GM23338 (cell line): ENCODE measurements around the gene ENOX2. TPM values are rescaled to one million over a fixed set of nuclear protein-coding genes. Genes with fewer than 3 reads are reported as not detected.

Experiments
- ATAC-seq: fragments of 200-7000 bp; cut with Tn5 transposase; 3 replicates; pipeline ENCODE4 v1.9.1; 2020
- DNase-seq: peaks from one replicate; pipeline ENCODE4 v3.0.0-alpha.2; 2015; ENCODE audit warnings: low spot score
- H2AFZ ChIP-seq: fragments of 200-600 bp; sonication (generic); 2 replicates; pipeline ENCODE4 v1.8.0; 2016; ENCODE audit warnings: antibody characterized with exemption, mild to moderate bottlenecking, moderate library complexity
- H3F3A ChIP-seq: fragments of 200-600 bp; sonication (generic); replicated peaks from 2 replicates; pipeline ENCODE4 v1.8.0; 2017; ENCODE audit warnings: antibody characterized with exemption, mixed run types, low read depth
- H3K27ac ChIP-seq: fragments of 200-600 bp; sonication (generic); 2 replicates; pipeline ENCODE4 v1.6.1; 2016; ENCODE audit warnings: low read depth
- H3K27me3 ChIP-seq: fragments of 200-600 bp; sonication (generic); 2 replicates; pipeline ENCODE4 v1.8.0; 2016; ENCODE audit warnings: mild to moderate bottlenecking, mixed run types, moderate library complexity; ENCODE audit not compliant: insufficient read depth
- H3K36me3 ChIP-seq: fragments of 200-600 bp; sonication (generic); 2 replicates; pipeline ENCODE4 v1.8.0; 2016; ENCODE audit warnings: mild to moderate bottlenecking; ENCODE audit not compliant: insufficient read depth
- H3K4me1 ChIP-seq: fragments of 200-600 bp; sonication (generic); 2 replicates; pipeline ENCODE4 v1.8.0; 2016; ENCODE audit warnings: mild to moderate bottlenecking, moderate library complexity; ENCODE audit not compliant: insufficient read depth
- H3K4me2 ChIP-seq: fragments of 200-600 bp; sonication (generic); 2 replicates; pipeline ENCODE4 v1.7.1; 2017; ENCODE audit warnings: mixed run types
- H3K4me3 ChIP-seq: fragments of 200-600 bp; sonication (generic); 2 replicates; pipeline ENCODE4 v1.6.1; 2016; ENCODE audit warnings: mixed run types
- H3K79me2 ChIP-seq: fragments of 200-600 bp; sonication (generic); replicated peaks from 2 replicates; pipeline ENCODE4 v1.8.0; 2017; ENCODE audit warnings: mild to moderate bottlenecking; ENCODE audit not compliant: insufficient read depth
- H3K9me2 ChIP-seq: fragments of 200-600 bp; sonication (generic); 2 replicates; pipeline ENCODE4 v1.8.0; 2017; ENCODE audit not compliant: insufficient read depth
- H4K20me1 ChIP-seq: fragments of 200-600 bp; sonication (generic); replicated peaks from 2 replicates; pipeline ENCODE4 v1.8.0; 2017; ENCODE audit warnings: mild to moderate bottlenecking; ENCODE audit not compliant: insufficient read depth
- H3K27ac Mint-ChIP-seq: 2 replicates; pipeline ENCODE4 v1.8.0; 2020; ENCODE audit warnings: inconsistent platforms, mild to moderate bottlenecking, moderate library complexity, mixed read lengths
- H3K27me3 Mint-ChIP-seq: 3 replicates; pipeline ENCODE4 v1.8.0; 2022; ENCODE audit warnings: low read depth, mild to moderate bottlenecking, moderate library complexity, mixed read lengths, inconsistent platforms; ENCODE audit not compliant: insufficient read depth, poor library complexity
- H3K36me3 Mint-ChIP-seq: 3 replicates; pipeline ENCODE4 v1.8.0; 2021; ENCODE audit warnings: low read depth, mild to moderate bottlenecking, inconsistent platforms, moderate library complexity, mixed read lengths
- H3K4me1 Mint-ChIP-seq: 3 replicates; pipeline ENCODE4 v1.8.0; 2020; ENCODE audit warnings: mild to moderate bottlenecking, inconsistent platforms, mixed read lengths
- H3K4me3 Mint-ChIP-seq: 3 replicates; pipeline ENCODE4 v1.8.0; 2021; ENCODE audit warnings: moderate library complexity, mild to moderate bottlenecking, inconsistent platforms, mixed read lengths
- H3K9me3 Mint-ChIP-seq: 3 replicates; pipeline ENCODE4 v1.8.0; 2020; ENCODE audit warnings: moderate library complexity, mild to moderate bottlenecking, inconsistent platforms, mixed read lengths
- CREB1 ChIP-seq: fragments of 250-450 bp; sonication (Bioruptor Pico); IDR thresholded peaks from 2 replicates; pipeline ENCODE4 v1.5.0; 2020; ENCODE audit warnings: low read depth, mild to moderate bottlenecking, moderate library complexity
- CTCF ChIP-seq, 2 experiments: fragments of 200-600 bp in 1 of 2; sonication (generic) in 1 of 2; conservative IDR thresholded peaks; 2 replicates each; pipeline versions ENCODE4 v1.5.1 to v1.6.1; 2016 to 2017; ENCODE audit warnings: antibody characterized with exemption in 2 of 2, low read depth in 2 of 2, mild to moderate bottlenecking in 2 of 2, moderate library complexity in 1 of 2
- ETS1 ChIP-seq: IDR thresholded peaks from 2 replicates; pipeline ENCODE4 v1.6.1; 2016; ENCODE audit warnings: antibody characterized with exemption
- EZH2 ChIP-seq: fragments of 200-600 bp; sonication (generic); IDR thresholded peaks from one replicate; pipeline ENCODE4 v1.8.0; 2017; ENCODE audit warnings: antibody characterized with exemption, mild to moderate bottlenecking, low read depth; ENCODE audit not compliant: unreplicated experiment
- EZH2phosphoT487 ChIP-seq: fragments of 200-600 bp; sonication (generic); IDR thresholded peaks from one replicate; pipeline ENCODE4 v1.8.1; 2018; ENCODE audit warnings: antibody characterized with exemption; ENCODE audit not compliant: unreplicated experiment
- JUNB ChIP-seq: IDR thresholded peaks from one replicate; pipeline ENCODE4 v1.6.1; 2016; ENCODE audit warnings: antibody characterized with exemption; ENCODE audit not compliant: unreplicated experiment
- NANOG ChIP-seq: IDR thresholded peaks from 2 replicates; pipeline ENCODE4 v1.6.1; 2016; ENCODE audit warnings: antibody characterized with exemption, borderline replicate concordance
- POLR2AphosphoS5 ChIP-seq: IDR thresholded peaks from 2 replicates; pipeline ENCODE4 v1.6.1; 2016; ENCODE audit warnings: antibody characterized with exemption, low read depth
- REST ChIP-seq: IDR thresholded peaks from one replicate; pipeline ENCODE4 v1.6.1; 2018; ENCODE audit warnings: antibody characterized with exemption; ENCODE audit not compliant: unreplicated experiment
- STAT1 ChIP-seq: IDR thresholded peaks from one replicate; pipeline ENCODE4 v1.6.1; 2016; ENCODE audit warnings: antibody characterized with exemption; ENCODE audit not compliant: unreplicated experiment
- ZNF114 ChIP-seq: fragments of 250-450 bp; sonication (Bioruptor Pico); IDR thresholded peaks from 2 replicates; pipeline ENCODE4 v1.5.0; 2020; ENCODE audit warnings: mild to moderate bottlenecking, moderate library complexity
- ZNF331 ChIP-seq: fragments of 250-450 bp; sonication (Bioruptor Pico); IDR thresholded peaks from 2 replicates; pipeline ENCODE4 v1.5.0; 2020; ENCODE audit warnings: low read depth, mild to moderate bottlenecking, moderate library complexity
- polyA plus RNA-seq: library from polyadenylated mRNA; unstranded; fragments of >200 nt; fragmentation: Nextera tagmentation; extraction: Ambion mirVana; gene quantifications from 2 replicates; pipeline ENCODE4 v1.2.1, GENCODE V29; 2016
- total RNA-seq: library from RNA; depleted of rRNA; stranded (reverse); fragments of >200 nt; shearing (Covaris generic); gene quantifications from 2 replicates; pipeline ENCODE4 v1.2.3, GENCODE V29; 2014
- TF ChIP-seq, protein P1 (sequence below): fragments of 250-450 bp; sonication (Bioruptor Pico); IDR thresholded peaks from 2 replicates; pipeline ENCODE4 v1.5.0; 2020; ENCODE audit warnings: mild to moderate bottlenecking, moderate library complexity

The ENOX2 gene
- total and polyA plus RNA-seq, 2 experiments from 2014 or later: 9.6 to 11.2 TPM

DNA sequence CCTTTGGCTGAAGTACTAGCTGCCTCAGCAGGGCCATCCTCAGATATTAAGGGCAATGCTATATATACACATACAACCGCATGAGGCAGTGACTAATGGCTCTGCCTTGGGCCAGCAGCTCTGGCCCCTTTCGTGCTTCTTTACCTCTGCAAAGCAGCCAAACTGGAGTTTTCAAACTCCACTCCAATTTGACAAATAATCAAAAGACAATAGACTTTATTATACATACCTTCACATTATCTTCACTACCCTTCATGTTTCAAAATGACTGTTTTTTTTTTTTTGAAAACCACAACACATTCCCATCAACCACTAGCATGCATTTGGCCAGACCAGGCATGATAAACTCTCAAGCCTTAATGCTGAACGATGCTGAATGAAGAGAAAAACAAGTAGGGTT is 187.7 kb downstream of the ENOX2 start:
- no peak for ATAC-seq
- Mint-ChIP-seq H3K36me3 (no peaks in the 10 kb centered on the region), H3K4me3 (no peak overlapping the region), H3K27me3 (no peaks in the 10 kb centered on the region), H3K9me3 (no peaks in the 10 kb centered on the region), H3K27ac (no peak overlapping the region), H3K4me1 (peaks cover 36% of the 10 kb centered on the region)
- Histone ChIP-seq H3K4me3 (no peak overlapping the region), H3K79me2 (no peaks in the 10 kb centered on the region), H3K9me2 (no peaks in the 10 kb centered on the region), H4K20me1 (no peaks in the 10 kb centered on the region), H3K36me3 (no peaks in the 10 kb centered on the region), H3K4me1 (peaks cover 23% of the 10 kb centered on the region), H3F3A (no peaks in the 10 kb centered on the region), H3K27me3 (no peaks in the 10 kb centered on the region), H2AFZ (no peak overlapping the region), H3K27ac (no peak overlapping the region), H3K4me2 (no peak overlapping the region)
- no peak for DNase-seq
- TF ChIP-seq POLR2AphosphoS5 (no peak), CREB1 (CRISPR knock-in tag) (no peak), ZNF331 (CRISPR knock-in tag) (no peak), EZH2 (no peak), STAT1 (no peak), ZNF114 (CRISPR knock-in tag) (no peak), ETS1 (no peak), REST (no peak), EZH2phosphoT487 (no peak), NANOG (no peak), CTCF (conservative IDR thresholded peaks at IDR 0.05; ENCODE audit: low read depth in 2 of 2) (no peak), JUNB (no peak)
- TF ChIP-seq, protein P1, sequence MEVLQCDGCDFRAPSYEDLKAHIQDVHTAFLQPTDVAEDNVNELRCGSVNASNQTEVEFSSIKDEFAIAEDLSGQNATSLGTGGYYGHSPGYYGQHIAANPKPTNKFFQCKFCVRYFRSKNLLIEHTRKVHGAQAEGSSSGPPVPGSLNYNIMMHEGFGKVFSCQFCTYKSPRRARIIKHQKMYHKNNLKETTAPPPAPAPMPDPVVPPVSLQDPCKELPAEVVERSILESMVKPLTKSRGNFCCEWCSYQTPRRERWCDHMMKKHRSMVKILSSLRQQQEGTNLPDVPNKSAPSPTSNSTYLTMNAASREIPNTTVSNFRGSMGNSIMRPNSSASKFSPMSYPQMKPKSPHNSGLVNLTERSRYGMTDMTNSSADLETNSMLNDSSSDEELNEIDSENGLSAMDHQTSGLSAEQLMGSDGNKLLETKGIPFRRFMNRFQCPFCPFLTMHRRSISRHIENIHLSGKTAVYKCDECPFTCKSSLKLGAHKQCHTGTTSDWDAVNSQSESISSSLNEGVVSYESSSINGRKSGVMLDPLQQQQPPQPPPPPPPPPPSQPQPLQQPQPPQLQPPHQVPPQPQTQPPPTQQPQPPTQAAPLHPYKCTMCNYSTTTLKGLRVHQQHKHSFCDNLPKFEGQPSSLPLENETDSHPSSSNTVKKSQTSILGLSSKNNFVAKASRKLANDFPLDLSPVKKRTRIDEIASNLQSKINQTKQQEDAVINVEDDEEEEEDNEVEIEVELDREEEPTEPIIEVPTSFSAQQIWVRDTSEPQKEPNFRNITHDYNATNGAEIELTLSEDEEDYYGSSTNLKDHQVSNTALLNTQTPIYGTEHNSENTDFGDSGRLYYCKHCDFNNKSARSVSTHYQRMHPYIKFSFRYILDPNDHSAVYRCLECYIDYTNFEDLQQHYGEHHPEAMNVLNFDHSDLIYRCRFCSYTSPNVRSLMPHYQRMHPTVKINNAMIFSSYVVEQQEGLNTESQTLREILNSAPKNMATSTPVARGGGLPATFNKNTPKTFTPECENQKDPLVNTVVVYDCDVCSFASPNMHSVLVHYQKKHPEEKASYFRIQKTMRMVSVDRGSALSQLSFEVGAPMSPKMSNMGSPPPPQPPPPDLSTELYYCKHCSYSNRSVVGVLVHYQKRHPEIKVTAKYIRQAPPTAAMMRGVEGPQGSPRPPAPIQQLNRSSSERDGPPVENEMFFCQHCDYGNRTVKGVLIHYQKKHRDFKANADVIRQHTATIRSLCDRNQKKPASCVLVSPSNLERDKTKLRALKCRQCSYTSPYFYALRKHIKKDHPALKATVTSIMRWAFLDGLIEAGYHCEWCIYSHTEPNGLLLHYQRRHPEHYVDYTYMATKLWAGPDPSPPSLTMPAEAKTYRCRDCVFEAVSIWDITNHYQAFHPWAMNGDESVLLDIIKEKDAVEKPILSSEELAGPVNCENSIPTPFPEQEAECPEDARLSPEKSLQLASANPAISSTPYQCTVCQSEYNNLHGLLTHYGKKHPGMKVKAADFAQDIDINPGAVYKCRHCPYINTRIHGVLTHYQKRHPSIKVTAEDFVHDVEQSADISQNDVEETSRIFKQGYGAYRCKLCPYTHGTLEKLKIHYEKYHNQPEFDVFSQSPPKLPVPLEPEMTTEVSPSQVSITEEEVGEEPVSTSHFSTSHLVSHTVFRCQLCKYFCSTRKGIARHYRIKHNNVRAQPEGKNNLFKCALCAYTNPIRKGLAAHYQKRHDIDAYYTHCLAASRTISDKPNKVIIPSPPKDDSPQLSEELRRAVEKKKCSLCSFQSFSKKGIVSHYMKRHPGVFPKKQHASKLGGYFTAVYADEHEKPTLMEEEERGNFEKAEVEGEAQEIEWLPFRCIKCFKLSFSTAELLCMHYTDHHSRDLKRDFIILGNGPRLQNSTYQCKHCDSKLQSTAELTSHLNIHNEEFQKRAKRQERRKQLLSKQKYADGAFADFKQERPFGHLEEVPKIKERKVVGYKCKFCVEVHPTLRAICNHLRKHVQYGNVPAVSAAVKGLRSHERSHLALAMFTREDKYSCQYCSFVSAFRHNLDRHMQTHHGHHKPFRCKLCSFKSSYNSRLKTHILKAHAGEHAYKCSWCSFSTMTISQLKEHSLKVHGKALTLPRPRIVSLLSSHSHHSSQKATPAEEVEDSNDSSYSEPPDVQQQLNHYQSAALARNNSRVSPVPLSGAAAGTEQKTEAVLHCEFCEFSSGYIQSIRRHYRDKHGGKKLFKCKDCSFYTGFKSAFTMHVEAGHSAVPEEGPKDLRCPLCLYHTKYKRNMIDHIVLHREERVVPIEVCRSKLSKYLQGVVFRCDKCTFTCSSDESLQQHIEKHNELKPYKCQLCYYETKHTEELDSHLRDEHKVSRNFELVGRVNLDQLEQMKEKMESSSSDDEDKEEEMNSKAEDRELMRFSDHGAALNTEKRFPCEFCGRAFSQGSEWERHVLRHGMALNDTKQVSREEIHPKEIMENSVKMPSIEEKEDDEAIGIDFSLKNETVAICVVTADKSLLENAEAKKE: no peak
